ENCODE measurements around the gene PDC.

- no peak for TF ChIP-seq CTCF (IDR thresholded peaks at IDR 0.05; ENCODE audit: low read length)
- no peak for TF ChIP-seq EZH2 (IDR thresholded peaks at IDR 0.05; ENCODE audit: borderline replicate concordance, low read length)
Observed at GRCh38 chr1:186479162-186479561, 18.2 kb upstream of the PDC start.

All from OCI-LY1 (cell line).